ENCODE measurements around the gene CCNQ.
"Not testable (repeated sequence)": the region's sequence is repeated elsewhere in the genome, so short reads cannot be mapped to it uniquely, and the experiment has no call there.

CCNQ gene

GRCh38 chrX:153623310-153624029 lies 24.5 kb upstream of the CCNQ start:
- no peak for DNase-seq (ENCODE audit: low read depth in 2 of 2)

GRCh38 chrX:153622661-153623309 lies 23.8 kb upstream of the CCNQ start:
- DNase-seq (ENCODE audit: low read depth in 2 of 2) = no peak

- DNase-seq (ENCODE audit: low read depth in 2 of 2) = no peak
Measured at GRCh38 chrX:153621949-153622598, 23.1 kb upstream of the CCNQ start.

- no peak for DNase-seq (ENCODE audit: low read depth in 2 of 2)
Measured at GRCh38 chrX:153620576-153620975, 21.6 kb upstream of the CCNQ start.

- DNase-seq (ENCODE audit: low read depth in 2 of 2) = no peak
Measured at GRCh38 chrX:153614818-153615217, 15.9 kb upstream of the CCNQ start.

- DNase-seq (ENCODE audit: low read depth in 2 of 2) = no peak
Measured at GRCh38 chrX:153612413-153612812, 13.5 kb upstream of the CCNQ start.

- DNase-seq (ENCODE audit: low read depth in 2 of 2) = no peak
Measured at GRCh38 chrX:153611298-153612095, 12.6 kb upstream of the CCNQ start.

- no peak for DNase-seq (ENCODE audit: low read depth in 2 of 2)
Measured at GRCh38 chrX:153610836-153611213, 11.9 kb upstream of the CCNQ start.

GRCh38 chrX:153609917-153610835 lies 11.2 kb upstream of the CCNQ start:
- DNase-seq (ENCODE audit: low read depth in 2 of 2) = peak; percentile 55 to 62

GRCh38 chrX:153608806-153609205 lies 9.9 kb upstream of the CCNQ start:
- DNase-seq (ENCODE audit: low read depth in 2 of 2) = no peak

- DNase-seq (ENCODE audit: low read depth in 2 of 2) = no peak
Measured at GRCh38 chrX:153608376-153608775, 9.4 kb upstream of the CCNQ start.

GRCh38 chrX:153606503-153606902 lies 7.6 kb upstream of the CCNQ start:
- no peak for DNase-seq (ENCODE audit: low read depth in 2 of 2)

GRCh38 chrX:153604666-153605380 lies 5.9 kb upstream of the CCNQ start:
- not testable (repeated sequence) for DNase-seq (ENCODE audit: low read depth in 2 of 2)

- DNase-seq (ENCODE audit: low read depth in 2 of 2) = no peak
Measured at GRCh38 chrX:153603131-153603656, 4.3 kb upstream of the CCNQ start.

- no peak for DNase-seq (ENCODE audit: low read depth in 2 of 2)
Measured at GRCh38 chrX:153602601-153603000, 3.7 kb upstream of the CCNQ start.

- DNase-seq (ENCODE audit: low read depth in 2 of 2) = no peak
Measured at GRCh38 chrX:153601511-153602110, 2.7 kb upstream of the CCNQ start.

GRCh38 chrX:153600921-153601320 lies 2.0 kb upstream of the CCNQ start:
- no peak for DNase-seq (ENCODE audit: low read depth in 2 of 2)

GRCh38 chrX:153600032-153600373 lies 1.1 kb upstream of the CCNQ start:
- DNase-seq (ENCODE audit: low read depth in 2 of 2) = no peak

GRCh38 chrX:153599192-153600031 lies 473 bp upstream of the CCNQ start:
- peak; percentile 79 to 80 for DNase-seq (ENCODE audit: low read depth in 2 of 2)
